ENCODE results near the gene CDCA7.

The CDCA7 gene

GRCh38 chr2:173404841-173405750 lies 50.4 kb downstream of the CDCA7 start:
- H3K27ac ChIP-seq = no peak overlapping the region
- no peak for TF ChIP-seq ZFX (IDR thresholded peaks at IDR 0.05; ENCODE audit: borderline replicate concordance)
- no peak for TF ChIP-seq CTCF (IDR thresholded peaks at IDR 0.05)

- no peak overlapping the region for H3K27ac ChIP-seq
- no peak for TF ChIP-seq CTCF (IDR thresholded peaks at IDR 0.05)
- no peak for TF ChIP-seq ZFX (IDR thresholded peaks at IDR 0.05; ENCODE audit: borderline replicate concordance)
These were observed 52.5 kb downstream of the CDCA7 start for GRCh38 chr2:173407176-173407575.

- no peak overlapping the region for H3K27ac ChIP-seq
- TF ChIP-seq ZFX (IDR thresholded peaks at IDR 0.05; ENCODE audit: borderline replicate concordance) (no peak), CTCF (IDR thresholded peaks at IDR 0.05) (no peak)
These were observed 53.0 kb downstream of the CDCA7 start for GRCh38 chr2:173407646-173408045.

- H3K27ac ChIP-seq = no peak overlapping the region
- no peak for TF ChIP-seq CTCF (IDR thresholded peaks at IDR 0.05)
These were observed 55.9 kb downstream of the CDCA7 start for GRCh38 chr2:173410579-173410978.

GRCh38 chr2:173412628-173413027 lies 58.0 kb downstream of the CDCA7 start:
- no peak for TF ChIP-seq CTCF (IDR thresholded peaks at IDR 0.05)
- TF ChIP-seq ZFX (IDR thresholded peaks at IDR 0.05; ENCODE audit: borderline replicate concordance) = no peak
- H3K27ac ChIP-seq = no peak overlapping the region

GRCh38 chr2:173414823-173415322 lies 60.2 kb downstream of the CDCA7 start:
- no peak overlapping the region for H3K27ac ChIP-seq
- TF ChIP-seq ZFX (IDR thresholded peaks at IDR 0.05; ENCODE audit: borderline replicate concordance) (no peak), CTCF (IDR thresholded peaks at IDR 0.05) (no peak)

Measured in 22Rv1 (cell line).